ENCODE data around the gene COPB2. TPM values are rescaled to one million over a fixed set of nuclear protein-coding genes. Genes with fewer than 3 reads are reported as not detected.

Gene COPB2
- total and polyA plus RNA-seq, 2 donors (not counting 1 experiment from before 2014, with no cell fraction given), result 15.9 to 75.4 TPM

GRCh38 chr3:139358841-139359562, 30.4 kb downstream of the COPB2 start:
- H3K4me3 ChIP-seq (ENCODE audit: control extremely low read depth in 1 of 5, extremely low read depth in 1 of 5, insufficient read depth in 1 of 5, low read depth in 2 of 5, low read length in 4 of 5), result no peak overlapping the region
- H2AFZ ChIP-seq (ENCODE audit: insufficient read depth, low read depth, low read length, poor library complexity, severe bottlenecking), result no peak overlapping the region
- no peak overlapping the region for H3K27ac ChIP-seq (ENCODE audit: low read length in 2 of 2)
- H3K27me3 Mint-ChIP-seq, result no peaks in the 10 kb centered on the region
- POLR2A ChIA-PET, result no interaction called here
- no peak overlapping the region for H3K4me3 Mint-ChIP-seq
- H3K4me1 ChIP-seq (ENCODE audit: control insufficient read depth in 2 of 2, insufficient read depth in 2 of 2, low read length in 2 of 2), result no peaks in the 10 kb centered on the region
- no peaks in the 10 kb centered on the region for H3K9me3 ChIP-seq (ENCODE audit: control extremely low read depth in 1 of 3, control insufficient read depth in 2 of 3, insufficient read depth in 1 of 3, low read length in 2 of 3)
- intact Hi-C loops (cut with micrococcal nuclease), result no loop called here
- H3K9ac ChIP-seq (ENCODE audit: low read length), result no peak overlapping the region
- H3K9me3 Mint-ChIP-seq (ENCODE audit: insufficient read depth), result no peaks in the 10 kb centered on the region
- CTCF ChIA-PET, result no interaction called here
- no peak overlapping the region for H3K4me2 ChIP-seq (replicated peaks; ENCODE audit: low read depth, low read length, poor library complexity, severe bottlenecking)
- peaks cover 42 to 96% of the 10 kb centered on the region in 2 experiments for H3K36me3 ChIP-seq (replicated peaks in 1 of 2; ENCODE audit: control extremely low read depth in 1 of 2, control insufficient read depth in 1 of 2, extremely low read depth in 1 of 2, insufficient read depth in 2 of 2, low read length in 1 of 2)
- TF ChIP-seq CTCF (IDR thresholded peaks at IDR 0.05) (no peak), EZH2 (IDR thresholded peaks at IDR 0.05; ENCODE audit: borderline replicate concordance, insufficient read depth, low read depth, low read length, poor library complexity, severe bottlenecking) (no peak)
- peaks cover 3% of the 10 kb centered on the region for H3K4me1 Mint-ChIP-seq
- H3K27me3 ChIP-seq (replicated peaks in 1 of 4; ENCODE audit: control extremely low read depth in 1 of 4, control insufficient read depth in 3 of 4, insufficient read depth in 4 of 4, low read length in 3 of 4), result no peaks in the 10 kb centered on the region
- no peak overlapping the region for H3K27ac Mint-ChIP-seq
- ATAC-seq (ENCODE audit: low read depth) (no peak), DNase-seq (no peak)
- H4K20me1 ChIP-seq (ENCODE audit: control insufficient read depth, insufficient read depth, low read length, poor library complexity, severe bottlenecking), result no peaks in the 10 kb centered on the region
- no peaks in the 10 kb centered on the region for H3K79me2 ChIP-seq (ENCODE audit: control insufficient read depth, insufficient read depth, low read length)
- WGBS (ENCODE audit: insufficient coverage), result no CpG with 5 or more reads among the region's 3 CpGs

- intact Hi-C loops (cut with micrococcal nuclease), result no loop called here
- H3K9me3 Mint-ChIP-seq (ENCODE audit: insufficient read depth), result no peaks in the 10 kb centered on the region
- ChIA-PET CTCF (no interaction called here), POLR2A (no interaction called here)
- H3K4me1 Mint-ChIP-seq, result peaks cover 3% of the 10 kb centered on the region
- no peaks in the 10 kb centered on the region for H3K79me2 ChIP-seq (ENCODE audit: control insufficient read depth, insufficient read depth, low read length)
- ATAC-seq (ENCODE audit: low read depth) (no peak), DNase-seq (no peak)
- no peaks in the 10 kb centered on the region for H3K4me1 ChIP-seq (ENCODE audit: control insufficient read depth in 2 of 2, insufficient read depth in 2 of 2, low read length in 2 of 2)
- no peak overlapping the region for H2AFZ ChIP-seq (ENCODE audit: insufficient read depth, low read depth, low read length, poor library complexity, severe bottlenecking)
- no peaks in the 10 kb centered on the region for H4K20me1 ChIP-seq (ENCODE audit: control insufficient read depth, insufficient read depth, low read length, poor library complexity, severe bottlenecking)
- no peak overlapping the region for H3K9ac ChIP-seq (ENCODE audit: low read length)
- H3K9me3 ChIP-seq (ENCODE audit: control extremely low read depth in 1 of 3, control insufficient read depth in 2 of 3, insufficient read depth in 1 of 3, low read length in 2 of 3), result no peaks in the 10 kb centered on the region
- TF ChIP-seq EZH2 (IDR thresholded peaks at IDR 0.05; ENCODE audit: borderline replicate concordance, insufficient read depth, low read depth, low read length, poor library complexity, severe bottlenecking) (no peak), CTCF (IDR thresholded peaks at IDR 0.05) (no peak)
- WGBS (ENCODE audit: insufficient coverage), result 71% methylated on average over 1 of the region's 4 CpGs
- peaks cover 38 to 94% of the 10 kb centered on the region in 2 experiments for H3K36me3 ChIP-seq (replicated peaks in 1 of 2; ENCODE audit: control extremely low read depth in 1 of 2, control insufficient read depth in 1 of 2, extremely low read depth in 1 of 2, insufficient read depth in 2 of 2, low read length in 1 of 2)
- H3K4me2 ChIP-seq (replicated peaks; ENCODE audit: low read depth, low read length, poor library complexity, severe bottlenecking), result no peak overlapping the region
- H3K27ac Mint-ChIP-seq, result no peak overlapping the region
- H3K27ac ChIP-seq (ENCODE audit: low read length in 2 of 2), result no peak overlapping the region
- H3K27me3 Mint-ChIP-seq, result no peaks in the 10 kb centered on the region
- no peaks in the 10 kb centered on the region for H3K27me3 ChIP-seq (replicated peaks in 1 of 4; ENCODE audit: control extremely low read depth in 1 of 4, control insufficient read depth in 3 of 4, insufficient read depth in 4 of 4, low read length in 3 of 4)
- no peak overlapping the region for H3K4me3 Mint-ChIP-seq
- no peak overlapping the region for H3K4me3 ChIP-seq (ENCODE audit: control extremely low read depth in 1 of 5, extremely low read depth in 1 of 5, insufficient read depth in 1 of 5, low read depth in 2 of 5, low read length in 4 of 5)
These were observed 31.5 kb downstream of the COPB2 start for GRCh38 chr3:139357899-139358298.

All from B cell (primary cell).